Neural progenitor cell (in vitro differentiated cells): Measurements from ENCODE around the gene ANKRD53. TPM values are rescaled to one million over a fixed set of nuclear protein-coding genes. Genes with fewer than 3 reads are reported as not detected.

Experiments used
- DNase-seq: peaks from one replicate; pipeline ENCODE4 v3.0.0-alpha.2; 2016; ENCODE audit warnings: low spot score
- H2AFZ ChIP-seq: fragments of 200-600 bp; sonication (generic); replicated peaks from 2 replicates; pipeline ENCODE4 v1.6.1; 2016; ENCODE audit warnings: antibody characterized with exemption
- H3F3A ChIP-seq: fragments of 200-600 bp; sonication (generic); 2 replicates; pipeline ENCODE4 v1.6.1; 2016; ENCODE audit warnings: antibody characterized with exemption, low read depth
- H3K27ac ChIP-seq: fragments of 200-600 bp; sonication (generic); 2 replicates; pipeline ENCODE4 v1.5.1; 2016; ENCODE audit warnings: mild to moderate bottlenecking
- H3K27me3 ChIP-seq: fragments of 200-600 bp; sonication (generic); 2 replicates; pipeline ENCODE4 v1.6.1; 2016; ENCODE audit warnings: mild to moderate bottlenecking, moderate library complexity
- H3K36me3 ChIP-seq: fragments of 200-600 bp; sonication (generic); 2 replicates; pipeline ENCODE4 v1.5.1; 2016
- H3K4me1 ChIP-seq: fragments of 200-600 bp; sonication (generic); 2 replicates; pipeline ENCODE4 v1.6.1; 2016; ENCODE audit warnings: mixed run types
- H3K4me2 ChIP-seq: fragments of 200-600 bp; sonication (generic); 2 replicates; pipeline ENCODE4 v1.6.1; 2016
- H3K4me3 ChIP-seq: fragments of 200-600 bp; sonication (generic); 2 replicates; pipeline ENCODE4 v1.5.1; 2016
- H3K79me2 ChIP-seq: fragments of 200-600 bp; sonication (generic); 2 replicates; pipeline ENCODE4 v1.6.1; 2016; ENCODE audit warnings: low read depth
- H3K9ac ChIP-seq: fragments of 200-600 bp; sonication (generic); 2 replicates; pipeline ENCODE4 v1.6.1; 2016
- H3K9me3 ChIP-seq: fragments of 200-600 bp; sonication (generic); 2 replicates; pipeline ENCODE4 v1.5.1; 2016; ENCODE audit warnings: low read depth
- H4K20me1 ChIP-seq: fragments of 200-600 bp; sonication (generic); 2 replicates; pipeline ENCODE4 v1.6.1; 2016; ENCODE audit warnings: low read depth
- H3K27ac Mint-ChIP-seq: 3 replicates; pipeline ENCODE4 v1.8.0; 2021; ENCODE audit warnings: mixed read lengths
- H3K27me3 Mint-ChIP-seq: 2 replicates; pipeline ENCODE4 v1.8.0; 2022; ENCODE audit warnings: low read depth, mild to moderate bottlenecking, inconsistent platforms, moderate library complexity, mixed read lengths; ENCODE audit not compliant: insufficient read depth
- H3K36me3 Mint-ChIP-seq: 3 replicates; pipeline ENCODE4 v1.8.0; 2021; ENCODE audit warnings: mixed read lengths
- H3K4me1 Mint-ChIP-seq: 3 replicates; pipeline ENCODE4 v1.8.0; 2021; ENCODE audit warnings: mixed read lengths
- H3K4me3 Mint-ChIP-seq: 3 replicates; pipeline ENCODE4 v1.8.0; 2021; ENCODE audit warnings: mild to moderate bottlenecking, moderate library complexity, mixed read lengths
- H3K9me3 Mint-ChIP-seq: 3 replicates; pipeline ENCODE4 v1.8.0; 2020; ENCODE audit warnings: mixed read lengths
- EZH2 ChIP-seq: fragments of 200-600 bp; sonication (generic); IDR thresholded peaks from 2 replicates; pipeline ENCODE4 v1.6.1; 2017; ENCODE audit warnings: antibody characterized with exemption, mild to moderate bottlenecking, moderate library complexity
- EZH2phosphoT487 ChIP-seq: fragments of 200-600 bp; sonication (generic); IDR thresholded peaks from 2 replicates; pipeline ENCODE4 v1.6.1; 2017; ENCODE audit warnings: antibody characterized with exemption
- total RNA-seq: library from RNA; depleted of rRNA; stranded (reverse); fragments of >200 nt; gene quantifications from 2 replicates; pipeline ENCODE4 v1.2.3, GENCODE V29; 2015; ENCODE audit warnings: low replicate concordance
- TF ChIP-seq, protein P1 (sequence below): fragments of 200-600 bp; sonication (generic); IDR thresholded peaks from 2 replicates; pipeline ENCODE4 v1.5.1; 2017; ENCODE audit warnings: antibody characterized with exemption, mild to moderate bottlenecking

Gene ANKRD53
- total RNA-seq, 1 donor from 2014 or later: not detected

DNA sequence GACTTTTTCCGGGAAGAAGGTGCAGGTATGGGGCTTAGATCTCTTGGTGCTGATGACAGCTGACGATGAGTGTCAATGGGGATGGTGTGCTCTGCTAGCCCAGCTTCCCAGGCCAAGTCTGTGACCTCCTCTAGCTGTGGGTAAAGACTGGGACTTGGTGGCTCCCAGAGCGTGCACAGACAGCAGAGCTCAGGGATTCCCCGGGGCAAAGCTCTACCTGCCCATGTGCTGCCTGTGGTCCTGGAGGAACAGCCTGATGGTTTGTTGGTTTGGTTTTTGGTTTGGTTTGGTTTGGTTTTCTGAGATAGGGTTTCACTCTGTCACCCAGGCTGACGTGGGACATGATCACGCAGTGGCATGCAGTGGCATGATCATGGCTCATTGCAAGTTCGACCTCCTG is 23.5 kb upstream of the ANKRD53 start:
- peaks cover 21% of the 10 kb centered on the region for H3K27me3 Mint-ChIP-seq

GRCh38 chr2:70956141-70956540 is 22.3 kb upstream of the ANKRD53 start:
- no peak overlapping the region for H2AFZ ChIP-seq
- Mint-ChIP-seq H3K27me3 (peaks cover 21% of the 10 kb centered on the region), H3K9me3 (no peaks in the 10 kb centered on the region), H3K27ac (no peak overlapping the region), H3K4me1 (peaks cover 3% of the 10 kb centered on the region), H3K36me3 (no peaks in the 10 kb centered on the region), H3K4me3 (no peak overlapping the region)
- H3K9ac ChIP-seq: no peak overlapping the region
- no peak for DNase-seq
- H3F3A ChIP-seq: no peaks in the 10 kb centered on the region
- peaks cover 93% of the 10 kb centered on the region for H3K27me3 ChIP-seq
- TF ChIP-seq, protein P1, sequence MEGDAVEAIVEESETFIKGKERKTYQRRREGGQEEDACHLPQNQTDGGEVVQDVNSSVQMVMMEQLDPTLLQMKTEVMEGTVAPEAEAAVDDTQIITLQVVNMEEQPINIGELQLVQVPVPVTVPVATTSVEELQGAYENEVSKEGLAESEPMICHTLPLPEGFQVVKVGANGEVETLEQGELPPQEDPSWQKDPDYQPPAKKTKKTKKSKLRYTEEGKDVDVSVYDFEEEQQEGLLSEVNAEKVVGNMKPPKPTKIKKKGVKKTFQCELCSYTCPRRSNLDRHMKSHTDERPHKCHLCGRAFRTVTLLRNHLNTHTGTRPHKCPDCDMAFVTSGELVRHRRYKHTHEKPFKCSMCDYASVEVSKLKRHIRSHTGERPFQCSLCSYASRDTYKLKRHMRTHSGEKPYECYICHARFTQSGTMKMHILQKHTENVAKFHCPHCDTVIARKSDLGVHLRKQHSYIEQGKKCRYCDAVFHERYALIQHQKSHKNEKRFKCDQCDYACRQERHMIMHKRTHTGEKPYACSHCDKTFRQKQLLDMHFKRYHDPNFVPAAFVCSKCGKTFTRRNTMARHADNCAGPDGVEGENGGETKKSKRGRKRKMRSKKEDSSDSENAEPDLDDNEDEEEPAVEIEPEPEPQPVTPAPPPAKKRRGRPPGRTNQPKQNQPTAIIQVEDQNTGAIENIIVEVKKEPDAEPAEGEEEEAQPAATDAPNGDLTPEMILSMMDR: no peak
- TF ChIP-seq EZH2phosphoT487: no peak
- TF ChIP-seq EZH2: no peak
- no peaks in the 10 kb centered on the region for H4K20me1 ChIP-seq
- H3K4me1 ChIP-seq: no peaks in the 10 kb centered on the region
- H3K4me3 ChIP-seq: no peak overlapping the region
- no peak overlapping the region for H3K27ac ChIP-seq
- no peaks in the 10 kb centered on the region for H3K9me3 ChIP-seq
- no peaks in the 10 kb centered on the region for H3K36me3 ChIP-seq
- no peak overlapping the region for H3K4me2 ChIP-seq
- no peaks in the 10 kb centered on the region for H3K79me2 ChIP-seq

More for the DNA sequence above, 23.5 kb upstream of the ANKRD53 start:
- Histone ChIP-seq H3K27me3 (peaks cover 93% of the 10 kb centered on the region), H4K20me1 (no peaks in the 10 kb centered on the region), H3K36me3 (no peaks in the 10 kb centered on the region), H3F3A (no peaks in the 10 kb centered on the region), H3K9me3 (no peaks in the 10 kb centered on the region), H2AFZ (no peak overlapping the region), H3K9ac (no peak overlapping the region), H3K79me2 (no peaks in the 10 kb centered on the region), H3K4me3 (no peak overlapping the region), H3K27ac (no peak overlapping the region), H3K4me2 (no peak overlapping the region), H3K4me1 (no peaks in the 10 kb centered on the region)
- DNase-seq: peak; percentile 2
- H3K27ac Mint-ChIP-seq: no peak overlapping the region
- TF ChIP-seq EZH2: no peak
- TF ChIP-seq, protein P1: no peak
- no peak for TF ChIP-seq EZH2phosphoT487
- no peak overlapping the region for H3K4me3 Mint-ChIP-seq
- H3K4me1 Mint-ChIP-seq: no peaks in the 10 kb centered on the region
- H3K36me3 Mint-ChIP-seq: no peaks in the 10 kb centered on the region
- H3K9me3 Mint-ChIP-seq: no peaks in the 10 kb centered on the region

DNA sequence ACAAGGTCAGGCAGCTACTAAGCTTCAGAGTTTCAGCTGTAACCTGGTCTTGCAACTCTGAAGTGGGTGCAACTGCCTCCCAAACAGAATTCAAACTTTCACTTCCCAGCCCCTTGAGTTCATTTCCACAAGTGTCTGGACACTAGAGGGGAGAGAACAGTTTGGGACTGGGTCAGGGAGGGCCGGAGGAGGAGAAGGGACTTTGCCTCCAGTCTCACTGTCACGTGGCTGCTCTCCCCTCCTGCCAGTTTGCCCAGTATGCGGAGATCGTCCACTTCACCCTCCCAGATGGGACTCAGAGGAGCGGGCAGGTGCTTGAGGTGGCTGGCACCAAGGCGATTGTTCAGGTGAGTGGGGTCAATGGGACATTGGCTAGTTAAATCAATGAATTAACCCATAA is 20.6 kb upstream of the ANKRD53 start:
- Histone ChIP-seq H3K36me3 (no peaks in the 10 kb centered on the region), H3F3A (no peaks in the 10 kb centered on the region), H3K27me3 (peaks cover 93% of the 10 kb centered on the region), H3K79me2 (no peaks in the 10 kb centered on the region), H3K4me1 (no peaks in the 10 kb centered on the region), H3K4me2 (no peak overlapping the region), H3K9ac (no peak overlapping the region), H2AFZ (no peak overlapping the region), H3K27ac (no peak overlapping the region), H3K9me3 (no peaks in the 10 kb centered on the region), H3K4me3 (no peak overlapping the region), H4K20me1 (no peaks in the 10 kb centered on the region)
- no peak overlapping the region for H3K27ac Mint-ChIP-seq
- no peaks in the 10 kb centered on the region for H3K9me3 Mint-ChIP-seq
- no peak for DNase-seq
- H3K4me1 Mint-ChIP-seq: peaks cover 3% of the 10 kb centered on the region
- H3K4me3 Mint-ChIP-seq: no peak overlapping the region
- H3K27me3 Mint-ChIP-seq: peaks cover 24% of the 10 kb centered on the region
- no peaks in the 10 kb centered on the region for H3K36me3 Mint-ChIP-seq
- TF ChIP-seq EZH2: no peak
- TF ChIP-seq, protein P1: no peak
- no peak for TF ChIP-seq EZH2phosphoT487
